Breast epithelium (tissue), 4 donors: ENCODE results near the gene NAA50. TPM values are rescaled to one million over a fixed set of nuclear protein-coding genes. Genes with fewer than 3 reads are reported as not detected.

ENCODE experiments used
- DNase-seq, 2 donors: peaks; one replicate each; pipeline ENCODE4 v3.0.0-alpha.2; 2019; ENCODE audit warnings: low spot score in 2 of 2
- H3K27ac ChIP-seq, 2 donors: fragments of 200-600 bp; sonication (generic) in 1 of 2; one replicate each; pipeline ENCODE4 v1.5.1; 2016 to 2019; ENCODE audit warnings: mild to moderate bottlenecking in 1 of 2
- H3K27me3 ChIP-seq, 2 donors: fragments of 200-600 bp; sonication (generic) in 1 of 2; one replicate each; pipeline versions ENCODE4 v1.5.1 to v1.6.0; 2017 to 2019; ENCODE audit warnings: control low read depth in 1 of 2, mild to moderate bottlenecking in 1 of 2
- H3K36me3 ChIP-seq: fragments of 200-600 bp; one replicate; pipeline ENCODE4 v1.5.1; 2019
- H3K4me1 ChIP-seq, 2 donors: fragments of 200-600 bp; sonication (generic); one replicate each; pipeline ENCODE4 v1.5.1; 2016 to 2019; ENCODE audit warnings: control low read depth in 1 of 2
- H3K4me3 ChIP-seq, 3 donors: fragments of 200-600 bp; sonication (generic); 1 replicate in 2 of 3; 2 replicates in 1 of 3; pipeline ENCODE4 v1.5.1; 2016 to 2019; ENCODE audit warnings: mild to moderate bottlenecking in 3 of 3, moderate library complexity in 2 of 3
- H3K9me3 ChIP-seq, 2 donors: fragments of 200-600 bp; sonication (generic) in 1 of 2; one replicate each; pipeline ENCODE4 v1.5.1; 2016 to 2019; ENCODE audit warnings: control low read depth in 1 of 2
- CTCF ChIP-seq, 3 donors: fragments of 450-650 bp; IDR thresholded peaks; one replicate each; pipeline ENCODE4 v1.5.1; 2016 to 2017; ENCODE audit warnings: antibody characterized with exemption in 3 of 3, mild to moderate bottlenecking in 3 of 3, moderate library complexity in 3 of 3
- POLR2A ChIP-seq: fragments of 450-650 bp; IDR thresholded peaks from one replicate; pipeline ENCODE4 v1.6.1; 2016; ENCODE audit warnings: antibody characterized with exemption, mild to moderate bottlenecking, moderate library complexity
- POLR2AphosphoS5 ChIP-seq, 3 donors: sonication (generic); formaldehyde crosslinking; IDR thresholded peaks; one replicate each; pipeline ENCODE4 v1.6.1; 2017; ENCODE audit warnings: antibody characterized with exemption in 3 of 3
- intact Hi-C: fragments of 100-400 bp; cut with DNase I; formaldehyde crosslinking; loops from one replicate; pipeline ENCODE4 v1.15.1; 2023; ENCODE audit warnings: low total_unique reads
- total RNA-seq, 3 donors: library from RNA; depleted of rRNA; stranded (reverse); fragments of >200 nt; gene quantifications; one replicate each; pipeline ENCODE4 v1.1.0, GENCODE V29; 2016

Gene NAA50
- total RNA-seq, 3 donors from 2014 or later, result 98.0 to 140 (median 140) TPM

- H3K27me3 ChIP-seq, result no peaks in the 10 kb centered on the region
- TF ChIP-seq CTCF (IDR thresholded peaks at IDR 0.05) (no peak), POLR2A (no peak), POLR2AphosphoS5 (IDR thresholded peaks at IDR 0.05) (no peak)
- peaks cover 6% of the 10 kb centered on the region for H3K36me3 ChIP-seq
- DNase-seq, result no peak
- no peak overlapping the region for H3K27ac ChIP-seq
- intact Hi-C loops, result no loop called here
- H3K4me3 ChIP-seq, result no peak overlapping the region
- no peaks in the 10 kb centered on the region for H3K4me1 ChIP-seq
- no peaks in the 10 kb centered on the region for H3K9me3 ChIP-seq
Measured at GRCh38 chr3:113717818-113718217, 28.2 kb downstream of the NAA50 start.

GRCh38 chr3:113717308-113717707, 28.7 kb downstream of the NAA50 start:
- H3K4me1 ChIP-seq, result no peaks in the 10 kb centered on the region
- no peak overlapping the region for H3K27ac ChIP-seq
- no peaks in the 10 kb centered on the region for H3K9me3 ChIP-seq
- no peak for DNase-seq
- intact Hi-C loops, result no loop called here
- H3K36me3 ChIP-seq, result peaks cover 6% of the 10 kb centered on the region
- no peak for TF ChIP-seq CTCF (IDR thresholded peaks at IDR 0.05)
- no peak for TF ChIP-seq POLR2AphosphoS5 (IDR thresholded peaks at IDR 0.05)
- TF ChIP-seq POLR2A, result no peak
- H3K27me3 ChIP-seq, result no peaks in the 10 kb centered on the region
- H3K4me3 ChIP-seq, result no peak overlapping the region

GRCh38 chr3:113714702-113715101, 31.3 kb downstream of the NAA50 start:
- DNase-seq, result no peak
- Histone ChIP-seq H3K4me3 (no peak overlapping the region), H3K36me3 (no peaks in the 10 kb centered on the region), H3K27ac (no peak overlapping the region), H3K9me3 (no peaks in the 10 kb centered on the region), H3K4me1 (no peaks in the 10 kb centered on the region), H3K27me3 (no peaks in the 10 kb centered on the region)
- intact Hi-C loops, result no loop called here
- TF ChIP-seq CTCF (IDR thresholded peaks at IDR 0.05), result no peak
- no peak for TF ChIP-seq POLR2AphosphoS5 (IDR thresholded peaks at IDR 0.05)
- TF ChIP-seq POLR2A, result no peak

GRCh38 chr3:113712129-113712528, 33.9 kb downstream of the NAA50 start:
- Histone ChIP-seq H3K27me3 (no peaks in the 10 kb centered on the region), H3K9me3 (no peaks in the 10 kb centered on the region), H3K4me1 (no peaks in the 10 kb centered on the region), H3K36me3 (no peaks in the 10 kb centered on the region), H3K4me3 (no peak overlapping the region), H3K27ac (no peak overlapping the region)
- DNase-seq, result no peak
- intact Hi-C loops, result no loop called here
- TF ChIP-seq POLR2A (no peak), CTCF (IDR thresholded peaks at IDR 0.05) (no peak), POLR2AphosphoS5 (IDR thresholded peaks at IDR 0.05) (no peak)

GRCh38 chr3:113707835-113708234, 38.2 kb downstream of the NAA50 start:
- no peak for DNase-seq
- no peaks in the 10 kb centered on the region for H3K27me3 ChIP-seq
- H3K27ac ChIP-seq, result no peak overlapping the region
- no peak for TF ChIP-seq CTCF (IDR thresholded peaks at IDR 0.05)
- no peak for TF ChIP-seq POLR2A
- H3K4me1 ChIP-seq, result no peaks in the 10 kb centered on the region
- no peaks in the 10 kb centered on the region for H3K9me3 ChIP-seq
- H3K36me3 ChIP-seq, result no peaks in the 10 kb centered on the region
- H3K4me3 ChIP-seq, result no peak overlapping the region
- intact Hi-C loops, result loop anchor here (1.0 kb wide), 1 partner anchor 9 kb away; no protein-coding TSS in a partner anchor
